ENCODE data around the gene KCNQ1. TPM values are rescaled to one million over a fixed set of nuclear protein-coding genes. Genes with fewer than 3 reads are reported as not detected.

The KCNQ1 gene
- total and polyA plus RNA-seq, 2 of the 13 experiments (the other 11 are each of a cell fraction or from before 2014, with no cell fraction given) = 0.02 to 0.08 TPM

DNA sequence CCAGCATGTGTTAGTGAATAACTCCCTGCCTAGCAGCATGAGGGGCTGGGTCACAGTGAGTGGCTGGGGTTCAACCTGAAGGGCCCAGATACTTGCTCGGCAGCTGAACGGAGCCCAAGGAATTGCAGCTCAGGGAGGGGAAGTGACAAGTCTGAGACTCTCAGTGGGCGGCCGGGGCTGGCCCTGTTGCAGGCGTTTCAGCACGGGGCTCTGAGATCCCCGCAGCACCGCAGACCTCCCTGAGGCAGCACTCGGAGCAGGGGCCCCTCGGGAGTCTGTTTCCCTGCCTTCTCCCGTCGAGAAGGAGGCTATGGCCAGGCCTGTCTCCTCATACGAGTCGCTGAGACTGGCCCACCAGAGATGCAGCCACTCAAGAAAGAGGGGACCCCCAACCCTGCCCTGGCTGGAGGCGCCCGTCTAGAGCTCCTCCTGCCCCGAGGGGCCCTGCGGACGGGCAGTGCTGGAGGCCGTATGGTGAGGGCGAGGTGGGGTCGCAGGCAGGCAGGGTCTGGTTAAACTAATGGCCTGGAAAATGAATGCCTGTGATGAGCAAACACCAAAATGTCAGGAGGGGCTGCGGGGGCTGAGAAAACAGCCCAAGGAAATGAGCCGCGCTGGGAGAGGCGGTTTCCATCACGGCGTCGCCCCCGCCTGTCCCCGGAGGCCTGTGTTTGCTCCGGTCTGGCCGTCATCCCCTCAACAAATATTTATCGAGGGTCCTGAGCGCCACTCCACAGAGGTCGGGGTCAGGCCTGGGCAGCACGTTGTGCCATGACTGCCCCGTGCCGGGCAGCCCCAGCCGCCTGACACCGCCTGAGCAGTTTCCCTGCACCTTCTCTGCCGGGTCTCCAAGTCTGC lies 35.0 kb upstream of the KCNQ1 start (continued):
- peak in 1 of 2 experiments; percentile 59; a peak in 1 of 4 replicates for TF ChIP-seq HMGXB4 (CRISPR knock-in tag; IDR thresholded peaks at IDR 0.05; ENCODE audit: borderline replicate concordance in 1 of 2, low read depth in 1 of 2)
- TF ChIP-seq, protein P1, sequence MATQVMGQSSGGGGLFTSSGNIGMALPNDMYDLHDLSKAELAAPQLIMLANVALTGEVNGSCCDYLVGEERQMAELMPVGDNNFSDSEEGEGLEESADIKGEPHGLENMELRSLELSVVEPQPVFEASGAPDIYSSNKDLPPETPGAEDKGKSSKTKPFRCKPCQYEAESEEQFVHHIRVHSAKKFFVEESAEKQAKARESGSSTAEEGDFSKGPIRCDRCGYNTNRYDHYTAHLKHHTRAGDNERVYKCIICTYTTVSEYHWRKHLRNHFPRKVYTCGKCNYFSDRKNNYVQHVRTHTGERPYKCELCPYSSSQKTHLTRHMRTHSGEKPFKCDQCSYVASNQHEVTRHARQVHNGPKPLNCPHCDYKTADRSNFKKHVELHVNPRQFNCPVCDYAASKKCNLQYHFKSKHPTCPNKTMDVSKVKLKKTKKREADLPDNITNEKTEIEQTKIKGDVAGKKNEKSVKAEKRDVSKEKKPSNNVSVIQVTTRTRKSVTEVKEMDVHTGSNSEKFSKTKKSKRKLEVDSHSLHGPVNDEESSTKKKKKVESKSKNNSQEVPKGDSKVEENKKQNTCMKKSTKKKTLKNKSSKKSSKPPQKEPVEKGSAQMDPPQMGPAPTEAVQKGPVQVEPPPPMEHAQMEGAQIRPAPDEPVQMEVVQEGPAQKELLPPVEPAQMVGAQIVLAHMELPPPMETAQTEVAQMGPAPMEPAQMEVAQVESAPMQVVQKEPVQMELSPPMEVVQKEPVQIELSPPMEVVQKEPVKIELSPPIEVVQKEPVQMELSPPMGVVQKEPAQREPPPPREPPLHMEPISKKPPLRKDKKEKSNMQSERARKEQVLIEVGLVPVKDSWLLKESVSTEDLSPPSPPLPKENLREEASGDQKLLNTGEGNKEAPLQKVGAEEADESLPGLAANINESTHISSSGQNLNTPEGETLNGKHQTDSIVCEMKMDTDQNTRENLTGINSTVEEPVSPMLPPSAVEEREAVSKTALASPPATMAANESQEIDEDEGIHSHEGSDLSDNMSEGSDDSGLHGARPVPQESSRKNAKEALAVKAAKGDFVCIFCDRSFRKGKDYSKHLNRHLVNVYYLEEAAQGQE (IDR thresholded peaks at IDR 0.05; ENCODE audit: borderline replicate concordance in 1 of 2, low read depth in 1 of 2, low read length in 2 of 2) = no peak
- TF ChIP-seq CTCF (CRISPR knock-in tag; IDR thresholded peaks at IDR 0.05) = no peak
- TF ChIP-seq ZNF607 (CRISPR knock-in tag; IDR thresholded peaks at IDR 0.05; ENCODE audit: borderline replicate concordance) = peak; percentile 48; the same call in 1 of the 2 replicates
- TF ChIP-seq KLF12 (CRISPR knock-in tag; IDR thresholded peaks at IDR 0.05; ENCODE audit: borderline replicate concordance) = peak; percentile 74; the same call in 1 of the 2 replicates
- TF ChIP-seq NR1H2 (CRISPR knock-in tag; IDR thresholded peaks at IDR 0.05; ENCODE audit: borderline replicate concordance, low read depth) = no peak
- peak; percentile 47; the same call in 1 of the 2 replicates for TF ChIP-seq FOXO1 (CRISPR knock-in tag; IDR thresholded peaks at IDR 0.05)
- TF ChIP-seq, protein P2, sequence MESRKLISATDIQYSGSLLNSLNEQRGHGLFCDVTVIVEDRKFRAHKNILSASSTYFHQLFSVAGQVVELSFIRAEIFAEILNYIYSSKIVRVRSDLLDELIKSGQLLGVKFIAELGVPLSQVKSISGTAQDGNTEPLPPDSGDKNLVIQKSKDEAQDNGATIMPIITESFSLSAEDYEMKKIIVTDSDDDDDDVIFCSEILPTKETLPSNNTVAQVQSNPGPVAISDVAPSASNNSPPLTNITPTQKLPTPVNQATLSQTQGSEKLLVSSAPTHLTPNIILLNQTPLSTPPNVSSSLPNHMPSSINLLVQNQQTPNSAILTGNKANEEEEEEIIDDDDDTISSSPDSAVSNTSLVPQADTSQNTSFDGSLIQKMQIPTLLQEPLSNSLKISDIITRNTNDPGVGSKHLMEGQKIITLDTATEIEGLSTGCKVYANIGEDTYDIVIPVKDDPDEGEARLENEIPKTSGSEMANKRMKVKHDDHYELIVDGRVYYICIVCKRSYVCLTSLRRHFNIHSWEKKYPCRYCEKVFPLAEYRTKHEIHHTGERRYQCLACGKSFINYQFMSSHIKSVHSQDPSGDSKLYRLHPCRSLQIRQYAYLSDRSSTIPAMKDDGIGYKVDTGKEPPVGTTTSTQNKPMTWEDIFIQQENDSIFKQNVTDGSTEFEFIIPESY (CRISPR knock-in tag; IDR thresholded peaks at IDR 0.05) = 0 out of 2 replicates have a peak, but pooled peaks have one; percentile 21
- TF ChIP-seq CREBL2 (CRISPR knock-in tag; IDR thresholded peaks at IDR 0.05; ENCODE audit: borderline replicate concordance) = no peak
- no peak for TF ChIP-seq HOXA9 (CRISPR knock-in tag; IDR thresholded peaks at IDR 0.05; ENCODE audit: borderline replicate concordance)
- TF ChIP-seq, protein P3, sequence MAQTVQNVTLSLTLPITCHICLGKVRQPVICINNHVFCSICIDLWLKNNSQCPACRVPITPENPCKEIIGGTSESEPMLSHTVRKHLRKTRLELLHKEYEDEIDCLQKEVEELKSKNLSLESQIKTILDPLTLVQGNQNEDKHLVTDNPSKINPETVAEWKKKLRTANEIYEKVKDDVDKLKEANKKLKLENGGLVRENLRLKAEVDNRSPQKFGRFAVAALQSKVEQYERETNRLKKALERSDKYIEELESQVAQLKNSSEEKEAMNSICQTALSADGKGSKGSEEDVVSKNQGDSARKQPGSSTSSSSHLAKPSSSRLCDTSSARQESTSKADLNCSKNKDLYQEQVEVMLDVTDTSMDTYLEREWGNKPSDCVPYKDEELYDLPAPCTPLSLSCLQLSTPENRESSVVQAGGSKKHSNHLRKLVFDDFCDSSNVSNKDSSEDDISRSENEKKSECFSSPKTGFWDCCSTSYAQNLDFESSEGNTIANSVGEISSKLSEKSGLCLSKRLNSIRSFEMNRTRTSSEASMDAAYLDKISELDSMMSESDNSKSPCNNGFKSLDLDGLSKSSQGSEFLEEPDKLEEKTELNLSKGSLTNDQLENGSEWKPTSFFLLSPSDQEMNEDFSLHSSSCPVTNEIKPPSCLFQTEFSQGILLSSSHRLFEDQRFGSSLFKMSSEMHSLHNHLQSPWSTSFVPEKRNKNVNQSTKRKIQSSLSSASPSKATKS (CRISPR knock-in tag; IDR thresholded peaks at IDR 0.05) = no peak
- TF ChIP-seq SP1 (IDR thresholded peaks at IDR 0.05) = no peak
- TF ChIP-seq SP1 (CRISPR knock-in tag; IDR thresholded peaks at IDR 0.05) = no peak
- peak; percentile 79 for TF ChIP-seq PITX1 (CRISPR knock-in tag; IDR thresholded peaks at IDR 0.05)

Measured in HepG2 (cell line).